Smooth muscle cell (in vitro differentiated cells): ENCODE measurements around the gene MOB3B. TPM values are rescaled to one million over a fixed set of nuclear protein-coding genes. Genes with fewer than 3 reads are reported as not detected.

Experiments
- DNase-seq: peaks from one replicate; lab custom pipeline; 2025; ENCODE audit not compliant: unreplicated experiment; lab: John Stamatoyannopoulos, UW
- H2AFZ ChIP-seq: fragments of 200-600 bp; sonication (generic); 2 replicates; pipeline ENCODE4 v1.6.0; 2016; ENCODE audit warnings: antibody characterized with exemption, low read depth, mild to moderate bottlenecking
- H3F3A ChIP-seq: fragments of 200-600 bp; sonication (generic); 2 replicates; pipeline ENCODE4 v1.6.0; 2017; ENCODE audit warnings: antibody characterized with exemption, low read depth
- H3K27ac ChIP-seq: fragments of 200-600 bp; sonication (generic); 2 replicates; pipeline ENCODE4 v1.5.1; 2016; ENCODE audit warnings: low read depth, mild to moderate bottlenecking
- H3K27me3 ChIP-seq: fragments of 200-600 bp; sonication (generic); 2 replicates; pipeline ENCODE4 v1.6.1; 2016; ENCODE audit warnings: low read depth, mild to moderate bottlenecking
- H3K36me3 ChIP-seq: fragments of 200-600 bp; sonication (generic); 2 replicates; pipeline ENCODE4 v1.5.1; 2016; ENCODE audit warnings: low read depth
- H3K4me1 ChIP-seq: fragments of 200-600 bp; sonication (generic); 2 replicates; pipeline ENCODE4 v1.5.1; 2016; ENCODE audit warnings: low read depth
- H3K4me2 ChIP-seq: fragments of 200-600 bp; sonication (generic); 2 replicates; pipeline ENCODE4 v1.6.0; 2016; ENCODE audit warnings: mild to moderate bottlenecking
- H3K4me3 ChIP-seq: fragments of 200-600 bp; sonication (generic); 2 replicates; pipeline ENCODE4 v1.5.1; 2016; ENCODE audit warnings: mild to moderate bottlenecking
- H3K79me2 ChIP-seq: fragments of 200-600 bp; sonication (generic); 2 replicates; pipeline ENCODE4 v1.6.0; 2016; ENCODE audit warnings: low read depth, mild to moderate bottlenecking
- H3K9ac ChIP-seq: fragments of 200-600 bp; sonication (generic); 2 replicates; pipeline ENCODE4 v1.6.0; 2016; ENCODE audit warnings: low read depth
- H3K9me3 ChIP-seq: fragments of 200-600 bp; sonication (generic); replicated peaks from 2 replicates; pipeline ENCODE4 v1.5.1; 2016; ENCODE audit warnings: low read depth
- H4K20me1 ChIP-seq: fragments of 200-600 bp; sonication (generic); 2 replicates; pipeline ENCODE4 v1.6.0; 2016; ENCODE audit warnings: low read depth
- WGBS: methylation state at CpG from one replicate; pipeline ENCODE4 v1.1.7; 2016; ENCODE audit warnings: low lambda C conversion rate; 5-methylcytosine and 5-hydroxymethylcytosine counted together
- polyA plus RNA-seq: library from polyadenylated mRNA; unstranded; fragments of >200 nt; fragmentation: Nextera tagmentation; extraction: Ambion mirVana; gene quantifications from 2 replicates; pipeline ENCODE4 v1.2.1, GENCODE V29; 2016
- total RNA-seq: library from RNA; depleted of rRNA; stranded (reverse); fragments of >200 nt; gene quantifications from 2 replicates; pipeline ENCODE4 v1.2.3, GENCODE V29; 2014
- TF ChIP-seq, protein P1 (sequence below): fragments of 200-600 bp; sonication (generic); IDR thresholded peaks from 2 replicates; pipeline ENCODE4 v1.5.1; 2017; ENCODE audit warnings: borderline replicate concordance, mild to moderate bottlenecking, antibody characterized with exemption; ENCODE audit not compliant: insufficient read depth, poor library complexity, severe bottlenecking

MOB3B gene
- total and polyA plus RNA-seq, 2 experiments from 2014 or later: 1.7 to 5.8 TPM

DNA sequence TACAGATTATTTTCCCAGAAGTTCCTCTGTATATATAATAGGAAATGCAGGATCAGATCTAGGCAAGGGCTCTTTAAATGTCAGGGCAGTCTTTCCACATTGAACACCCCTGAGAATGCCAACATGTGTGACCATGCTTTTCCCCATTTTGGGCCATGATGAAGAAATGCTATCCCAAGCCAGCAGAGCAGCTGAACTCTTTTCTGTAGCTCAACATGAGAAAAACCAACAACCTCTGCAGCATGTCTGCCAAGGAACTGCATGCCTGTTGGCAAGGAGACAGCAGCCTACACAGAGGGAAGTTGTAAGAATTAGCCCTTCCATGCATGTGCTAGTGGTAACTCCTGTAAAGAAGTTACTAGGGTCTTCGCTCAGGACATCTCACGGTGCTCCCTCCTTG, 15.1 kb downstream of the MOB3B start:
- peaks cover 3% of the 10 kb centered on the region for H3K4me1 ChIP-seq
- H4K20me1 ChIP-seq: no peaks in the 10 kb centered on the region
- no peaks in the 10 kb centered on the region for H3K36me3 ChIP-seq
- no peaks in the 10 kb centered on the region for H3K27me3 ChIP-seq
- no peaks in the 10 kb centered on the region for H3F3A ChIP-seq
- WGBS: 100% methylated on average over 2 of the region's 2 CpGs
- no peaks in the 10 kb centered on the region for H3K9me3 ChIP-seq
- no peak overlapping the region for H3K4me2 ChIP-seq
- H2AFZ ChIP-seq: no peak overlapping the region
- H3K4me3 ChIP-seq: no peak overlapping the region
- no peak overlapping the region for H3K27ac ChIP-seq
- no peak for DNase-seq
- no peaks in the 10 kb centered on the region for H3K79me2 ChIP-seq
- TF ChIP-seq, protein P1, sequence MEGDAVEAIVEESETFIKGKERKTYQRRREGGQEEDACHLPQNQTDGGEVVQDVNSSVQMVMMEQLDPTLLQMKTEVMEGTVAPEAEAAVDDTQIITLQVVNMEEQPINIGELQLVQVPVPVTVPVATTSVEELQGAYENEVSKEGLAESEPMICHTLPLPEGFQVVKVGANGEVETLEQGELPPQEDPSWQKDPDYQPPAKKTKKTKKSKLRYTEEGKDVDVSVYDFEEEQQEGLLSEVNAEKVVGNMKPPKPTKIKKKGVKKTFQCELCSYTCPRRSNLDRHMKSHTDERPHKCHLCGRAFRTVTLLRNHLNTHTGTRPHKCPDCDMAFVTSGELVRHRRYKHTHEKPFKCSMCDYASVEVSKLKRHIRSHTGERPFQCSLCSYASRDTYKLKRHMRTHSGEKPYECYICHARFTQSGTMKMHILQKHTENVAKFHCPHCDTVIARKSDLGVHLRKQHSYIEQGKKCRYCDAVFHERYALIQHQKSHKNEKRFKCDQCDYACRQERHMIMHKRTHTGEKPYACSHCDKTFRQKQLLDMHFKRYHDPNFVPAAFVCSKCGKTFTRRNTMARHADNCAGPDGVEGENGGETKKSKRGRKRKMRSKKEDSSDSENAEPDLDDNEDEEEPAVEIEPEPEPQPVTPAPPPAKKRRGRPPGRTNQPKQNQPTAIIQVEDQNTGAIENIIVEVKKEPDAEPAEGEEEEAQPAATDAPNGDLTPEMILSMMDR: no peak
- H3K9ac ChIP-seq: no peak overlapping the region

DNA sequence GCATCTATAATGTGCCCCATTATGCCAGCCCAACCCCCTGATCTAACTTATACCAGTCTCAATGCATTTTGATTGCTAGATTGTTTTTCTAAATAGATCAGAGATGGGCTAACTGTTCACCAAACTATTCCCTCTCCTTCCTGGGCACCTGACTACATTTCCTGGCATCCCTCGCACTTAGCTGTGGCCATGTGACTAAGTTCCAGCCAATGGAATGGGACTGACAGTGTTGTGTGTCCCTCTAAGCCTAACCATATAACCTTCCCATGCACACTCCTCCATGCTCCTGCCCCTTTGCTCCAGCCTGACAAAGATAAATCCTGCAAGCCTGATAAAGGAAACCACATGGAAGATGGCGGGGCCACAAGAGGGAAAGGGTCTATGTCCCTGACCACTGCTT, 17.8 kb downstream of the MOB3B start:
- no peaks in the 10 kb centered on the region for H3K4me1 ChIP-seq
- H3K79me2 ChIP-seq: no peaks in the 10 kb centered on the region
- no peaks in the 10 kb centered on the region for H4K20me1 ChIP-seq
- H3K9me3 ChIP-seq: no peaks in the 10 kb centered on the region
- H3F3A ChIP-seq: no peaks in the 10 kb centered on the region
- H3K9ac ChIP-seq: no peak overlapping the region
- H3K4me3 ChIP-seq: no peak overlapping the region
- no peaks in the 10 kb centered on the region for H3K36me3 ChIP-seq
- TF ChIP-seq, protein P1: no peak
- WGBS: 84% methylated on average over 2 of the region's 2 CpGs
- no peak overlapping the region for H3K4me2 ChIP-seq
- H3K27me3 ChIP-seq: no peaks in the 10 kb centered on the region
- DNase-seq: no peak
- no peak overlapping the region for H2AFZ ChIP-seq
- no peak overlapping the region for H3K27ac ChIP-seq

DNA sequence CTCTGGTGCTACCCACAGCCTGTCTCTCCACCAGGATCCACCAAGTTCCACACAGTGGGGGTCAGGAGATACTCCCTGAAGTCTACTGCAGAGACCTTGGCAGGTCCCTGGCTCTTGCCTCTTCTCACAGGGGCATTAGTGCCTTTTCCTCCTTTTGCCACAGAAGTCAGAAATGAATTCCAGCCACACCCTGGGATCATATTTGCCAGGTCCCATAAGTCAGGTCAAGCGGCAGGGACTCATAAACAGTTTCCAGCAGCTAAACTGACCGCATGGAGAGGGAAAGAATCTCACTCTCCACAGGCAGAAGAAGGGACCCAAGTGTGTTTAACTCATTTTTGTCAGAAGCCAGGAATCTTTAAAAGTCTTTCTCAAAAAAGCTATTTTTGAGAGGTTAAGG, 18.8 kb downstream of the MOB3B start:
- TF ChIP-seq, protein P1: no peak
- no peaks in the 10 kb centered on the region for H4K20me1 ChIP-seq
- H2AFZ ChIP-seq: no peak overlapping the region
- H3K4me3 ChIP-seq: no peak overlapping the region
- H3K4me2 ChIP-seq: no peak overlapping the region
- H3F3A ChIP-seq: no peaks in the 10 kb centered on the region
- no peak overlapping the region for H3K27ac ChIP-seq
- no peaks in the 10 kb centered on the region for H3K36me3 ChIP-seq
- no peak overlapping the region for H3K9ac ChIP-seq
- no peak for DNase-seq
- H3K27me3 ChIP-seq: no peaks in the 10 kb centered on the region
- no peaks in the 10 kb centered on the region for H3K4me1 ChIP-seq
- 88% methylated on average over 2 of the region's 2 CpGs for WGBS
- no peaks in the 10 kb centered on the region for H3K79me2 ChIP-seq
- H3K9me3 ChIP-seq: no peaks in the 10 kb centered on the region

DNA sequence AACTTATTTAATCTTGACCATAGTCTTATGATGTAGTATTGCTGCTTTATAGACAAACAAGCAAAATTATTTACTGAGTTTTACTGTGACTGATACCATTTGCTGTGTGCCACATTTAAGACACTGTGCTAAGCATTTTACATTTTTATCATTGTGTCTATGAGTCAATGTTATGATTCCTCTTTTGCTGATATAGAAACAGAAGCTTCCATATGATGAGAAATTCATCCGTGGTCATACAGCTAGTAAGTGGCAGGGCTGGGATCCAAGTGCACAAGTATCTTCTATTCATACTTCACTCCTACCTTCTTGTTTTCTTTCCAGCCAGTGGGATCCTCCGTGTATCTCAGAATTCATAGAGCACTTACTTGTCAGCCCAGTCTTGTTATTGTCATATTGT, 22.6 kb downstream of the MOB3B start:
- TF ChIP-seq, protein P1: no peak
- no peaks in the 10 kb centered on the region for H3K27me3 ChIP-seq
- H3K27ac ChIP-seq: no peak overlapping the region
- no peaks in the 10 kb centered on the region for H3K9me3 ChIP-seq
- H3F3A ChIP-seq: no peaks in the 10 kb centered on the region
- 45% methylated on average over 2 of the region's 2 CpGs for WGBS
- no peaks in the 10 kb centered on the region for H3K79me2 ChIP-seq
- H3K4me3 ChIP-seq: no peak overlapping the region
- peaks cover 14% of the 10 kb centered on the region for H3K4me1 ChIP-seq
- no peaks in the 10 kb centered on the region for H4K20me1 ChIP-seq
- H3K9ac ChIP-seq: no peak overlapping the region
- H2AFZ ChIP-seq: no peak overlapping the region
- no peak overlapping the region for H3K4me2 ChIP-seq
- DNase-seq: no peak
- no peaks in the 10 kb centered on the region for H3K36me3 ChIP-seq
